GM19043 (cell line): ENCODE measurements around the gene POU3F2.

Source experiments
- ATAC-seq: cut with Tn5 transposase; IDR thresholded peaks from one replicate; pipeline ENCODE4 v1.9.1; 2021; ENCODE audit warnings: low read depth; ENCODE audit not compliant: unreplicated experiment

Gene POU3F2

GRCh38 chr6:98828941-98829411, 5.4 kb upstream of the POU3F2 start:
- ATAC-seq: no peak

- ATAC-seq: no peak
These were observed 4.2 kb upstream of the POU3F2 start for GRCh38 chr6:98830146-98830545.

GRCh38 chr6:98831057-98831958, 3.1 kb upstream of the POU3F2 start:
- ATAC-seq: no peak

- ATAC-seq: no peak
These were observed 2.5 kb upstream of the POU3F2 start for GRCh38 chr6:98831959-98832283.

- no peak for ATAC-seq
These were observed 1.9 kb upstream of the POU3F2 start for GRCh38 chr6:98832284-98833056.

GRCh38 chr6:98833057-98833306, 1.4 kb upstream of the POU3F2 start:
- ATAC-seq: no peak

- no peak for ATAC-seq
These were observed 891 bp upstream of the POU3F2 start for GRCh38 chr6:98833307-98834059.

- no peak for ATAC-seq
These were observed 1.0 kb downstream of the POU3F2 start for GRCh38 chr6:98835149-98836024.

- ATAC-seq: no peak
These were observed 1.9 kb downstream of the POU3F2 start for GRCh38 chr6:98836025-98836961.

GRCh38 chr6:98836962-98837944, 2.9 kb downstream of the POU3F2 start:
- ATAC-seq: no peak

- ATAC-seq: no peak
These were observed 3.7 kb downstream of the POU3F2 start for GRCh38 chr6:98838032-98838431.

GRCh38 chr6:98838975-98839374, 4.6 kb downstream of the POU3F2 start:
- no peak for ATAC-seq

GRCh38 chr6:98839781-98840361, 5.5 kb downstream of the POU3F2 start:
- ATAC-seq: no peak

- no peak for ATAC-seq
These were observed 6.0 kb downstream of the POU3F2 start for GRCh38 chr6:98840385-98840784.

GRCh38 chr6:98840996-98841513, 6.7 kb downstream of the POU3F2 start:
- ATAC-seq: no peak

- no peak for ATAC-seq
These were observed 7.4 kb downstream of the POU3F2 start for GRCh38 chr6:98841621-98842341.
